Measurements from ENCODE around the gene GLRX3. TPM values are rescaled to one million over a fixed set of nuclear protein-coding genes. Genes with fewer than 3 reads are reported as not detected.
A peak's percentile ranks its signal among the peaks of the same experiment; 100 is the strongest.

Gene GLRX3
- total and polyA plus RNA-seq, 2 experiments from 2014 or later = 141 to 201 TPM

GRCh38 chr10:130137659-130138478, 1.7 kb downstream of the GLRX3 start:
- no peak for DNase-seq (ENCODE audit: low spot score)
- Mint-ChIP-seq H3K4me1 (peaks cover 34% of the 10 kb centered on the region), H3K27ac (peak overlapping the region; percentile 67; the same call in 1 of the 2 replicates), H3K9me3 (no peaks in the 10 kb centered on the region), H3K36me3 (ENCODE audit: low read depth) (peaks cover 21% of the 10 kb centered on the region), H3K4me3 (peak overlapping the region; percentile 88), H3K27me3 (ENCODE audit: insufficient read depth, low read depth, poor library complexity) (peaks cover 4% of the 10 kb centered on the region)
- H3F3A ChIP-seq (replicated peaks; ENCODE audit: low read depth) = no peaks in the 10 kb centered on the region
- H3K4me3 ChIP-seq = peak overlapping the region; percentile 85
- H3K9me2 ChIP-seq (ENCODE audit: insufficient read depth) = no peaks in the 10 kb centered on the region
- TF ChIP-seq EZH2 (IDR thresholded peaks at IDR 0.05; ENCODE audit: low read depth, unreplicated experiment) = no peak
- TF ChIP-seq ZNF114 (CRISPR knock-in tag; IDR thresholded peaks at IDR 0.05) = no peak
- TF ChIP-seq STAT1 (IDR thresholded peaks at IDR 0.05; ENCODE audit: unreplicated experiment) = no peak
- no peak for TF ChIP-seq ZNF462 (CRISPR knock-in tag; IDR thresholded peaks at IDR 0.05)
- peaks cover 66% of the 10 kb centered on the region for H3K79me2 ChIP-seq (replicated peaks; ENCODE audit: insufficient read depth)
- H3K27ac ChIP-seq (ENCODE audit: low read depth) = no peak overlapping the region
- H4K20me1 ChIP-seq (replicated peaks; ENCODE audit: insufficient read depth) = peaks cover 47% of the 10 kb centered on the region
- H3K4me1 ChIP-seq (ENCODE audit: insufficient read depth) = peaks cover 19% of the 10 kb centered on the region; the same call in 1 of the 2 replicates
- no peaks in the 10 kb centered on the region for H3K27me3 ChIP-seq (ENCODE audit: insufficient read depth)
- no peak for ATAC-seq
- peak overlapping the region; percentile 97 for H3K4me2 ChIP-seq
- H2AFZ ChIP-seq = no peak overlapping the region
- no peaks in the 10 kb centered on the region; the same call in 1 of the 2 replicates for H3K36me3 ChIP-seq (ENCODE audit: insufficient read depth)

DNA sequence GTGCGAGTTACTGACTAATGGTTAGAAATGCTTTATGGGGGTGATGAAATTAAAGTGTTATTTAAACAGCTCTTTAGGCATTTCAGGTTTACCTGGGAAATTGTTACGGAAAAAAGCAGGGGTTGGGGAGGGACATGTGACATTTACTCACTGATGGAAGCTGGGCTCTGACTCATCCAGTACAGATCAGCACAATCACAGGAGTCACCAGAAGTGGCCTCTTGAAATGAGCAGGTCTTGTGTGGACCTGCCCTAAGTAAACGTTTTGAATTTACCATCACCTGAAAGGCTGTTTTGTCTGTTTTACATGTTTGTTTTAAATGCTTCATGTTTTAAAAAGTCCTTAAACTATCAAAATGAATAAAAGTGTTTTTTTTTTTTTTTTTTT, 2.3 kb downstream of the GLRX3 start:
- no peaks in the 10 kb centered on the region for H3K27me3 ChIP-seq (ENCODE audit: insufficient read depth)
- no peak for ATAC-seq
- no peak for DNase-seq (ENCODE audit: low spot score)
- peak overlapping the region; percentile 85 for H3K4me3 ChIP-seq
- H3K27ac Mint-ChIP-seq = peak overlapping the region; percentile 67; the same call in 1 of the 2 replicates
- H3K36me3 ChIP-seq (ENCODE audit: insufficient read depth) = no peaks in the 10 kb centered on the region; the same call in 1 of the 2 replicates
- H3K36me3 Mint-ChIP-seq (ENCODE audit: low read depth) = peaks cover 25% of the 10 kb centered on the region
- no peaks in the 10 kb centered on the region for H3K9me3 Mint-ChIP-seq
- H3K9me2 ChIP-seq (ENCODE audit: insufficient read depth) = no peaks in the 10 kb centered on the region
- H2AFZ ChIP-seq = no peak overlapping the region
- no peak overlapping the region for H3K27ac ChIP-seq (ENCODE audit: low read depth)
- peaks cover 19% of the 10 kb centered on the region; the same call in 1 of the 2 replicates for H3K4me1 ChIP-seq (ENCODE audit: insufficient read depth)
- no peaks in the 10 kb centered on the region for H3F3A ChIP-seq (replicated peaks; ENCODE audit: low read depth)
- peaks cover 4% of the 10 kb centered on the region for H3K27me3 Mint-ChIP-seq (ENCODE audit: insufficient read depth, low read depth, poor library complexity)
- H3K4me3 Mint-ChIP-seq = peak overlapping the region; percentile 88
- H3K4me2 ChIP-seq = peak overlapping the region; percentile 97
- H4K20me1 ChIP-seq (replicated peaks; ENCODE audit: insufficient read depth) = peaks cover 50% of the 10 kb centered on the region
- H3K4me1 Mint-ChIP-seq = peaks cover 35% of the 10 kb centered on the region
- peaks cover 72% of the 10 kb centered on the region for H3K79me2 ChIP-seq (replicated peaks; ENCODE audit: insufficient read depth)
- TF ChIP-seq POLR2AphosphoS5 (IDR thresholded peaks at IDR 0.05; ENCODE audit: low read depth) (no peak), REST (IDR thresholded peaks at IDR 0.05; ENCODE audit: unreplicated experiment) (no peak), EZH2phosphoT487 (IDR thresholded peaks at IDR 0.05; ENCODE audit: unreplicated experiment) (no peak)
